Loucy (cell line): ENCODE results near the gene PDE4D.
"Not testable (repeated sequence)": the region's sequence is repeated elsewhere in the genome, so short reads cannot be mapped to it uniquely, and the experiment has no call there.

Source experiments
- H2AFZ ChIP-seq: fragments of 200-600 bp; sonication (generic); 2 replicates; pipeline ENCODE4 v1.6.0; 2016; ENCODE audit warnings: antibody characterized with exemption, mild to moderate bottlenecking, low read length, moderate library complexity
- H3F3A ChIP-seq: fragments of 200-600 bp; 2 replicates; pipeline ENCODE4 v1.6.0; 2016; ENCODE audit warnings: antibody characterized with exemption, low read depth, mild to moderate bottlenecking
- H3K27me3 ChIP-seq: fragments of 200-600 bp; sonication (generic); 2 replicates; pipeline ENCODE4 v1.6.1; 2014; ENCODE audit warnings: low read length, mild to moderate bottlenecking; ENCODE audit not compliant: insufficient read depth, poor library complexity, severe bottlenecking
- H3K36me3 ChIP-seq: fragments of 200-600 bp; sonication (generic); 2 replicates; pipeline ENCODE4 v1.6.1; 2016; ENCODE audit warnings: low read length; ENCODE audit not compliant: insufficient read depth
- H3K4me1 ChIP-seq: fragments of 200-600 bp; sonication (generic); 2 replicates; pipeline ENCODE4 v1.5.1; 2014; ENCODE audit warnings: low read length, mild to moderate bottlenecking; ENCODE audit not compliant: insufficient read depth, poor library complexity, severe bottlenecking
- H3K4me2 ChIP-seq: fragments of 200-600 bp; sonication (generic); 2 replicates; pipeline ENCODE4 v1.6.0; 2014; ENCODE audit warnings: antibody characterized with exemption, low read length, low read depth, mild to moderate bottlenecking; ENCODE audit not compliant: poor library complexity, severe bottlenecking
- H3K4me3 ChIP-seq: fragments of 200-600 bp; sonication (generic); 2 replicates; pipeline ENCODE4 v1.5.1; 2014; ENCODE audit warnings: low read length, mild to moderate bottlenecking, mixed read lengths; ENCODE audit not compliant: poor library complexity, severe bottlenecking
- H3K79me2 ChIP-seq: fragments of 200-600 bp; sonication (generic); 2 replicates; pipeline ENCODE4 v1.6.1; 2014; ENCODE audit warnings: low read length; ENCODE audit not compliant: insufficient read depth
- H3K9ac ChIP-seq: fragments of 200-600 bp; sonication (generic); 2 replicates; pipeline ENCODE4 v1.6.0; 2014; ENCODE audit warnings: mild to moderate bottlenecking, low read depth, low read length, moderate library complexity; ENCODE audit not compliant: poor library complexity, severe bottlenecking
- H3K9me2 ChIP-seq: fragments of 200-600 bp; sonication (generic); replicated peaks from 2 replicates; pipeline ENCODE4 v1.6.1; 2016; ENCODE audit warnings: low read depth, low read length, mixed read lengths
- H3K9me3 ChIP-seq: fragments of 200-600 bp; sonication (generic); 2 replicates; pipeline ENCODE4 v1.6.1; 2014; ENCODE audit warnings: mild to moderate bottlenecking, antibody characterized with exemption, low read length, low read depth; ENCODE audit not compliant: insufficient read depth
- H4K20me1 ChIP-seq: fragments of 200-600 bp; sonication (generic); 2 replicates; pipeline ENCODE4 v1.6.0; 2014; ENCODE audit warnings: antibody characterized with exemption, low read length, mild to moderate bottlenecking; ENCODE audit not compliant: insufficient read depth, poor library complexity, severe bottlenecking
- CTCF ChIP-seq: fragments of 200-600 bp; sonication (generic); conservative IDR thresholded peaks from 2 replicates; pipeline ENCODE4 v1.5.1; 2014; ENCODE audit warnings: mild to moderate bottlenecking, antibody characterized with exemption, low read length
- EZH2phosphoT487 ChIP-seq: fragments of 200-600 bp; IDR thresholded peaks from 2 replicates; pipeline ENCODE4 v1.6.1; 2018; ENCODE audit warnings: antibody characterized with exemption, mild to moderate bottlenecking, moderate library complexity, borderline replicate concordance

Gene PDE4D

DNA sequence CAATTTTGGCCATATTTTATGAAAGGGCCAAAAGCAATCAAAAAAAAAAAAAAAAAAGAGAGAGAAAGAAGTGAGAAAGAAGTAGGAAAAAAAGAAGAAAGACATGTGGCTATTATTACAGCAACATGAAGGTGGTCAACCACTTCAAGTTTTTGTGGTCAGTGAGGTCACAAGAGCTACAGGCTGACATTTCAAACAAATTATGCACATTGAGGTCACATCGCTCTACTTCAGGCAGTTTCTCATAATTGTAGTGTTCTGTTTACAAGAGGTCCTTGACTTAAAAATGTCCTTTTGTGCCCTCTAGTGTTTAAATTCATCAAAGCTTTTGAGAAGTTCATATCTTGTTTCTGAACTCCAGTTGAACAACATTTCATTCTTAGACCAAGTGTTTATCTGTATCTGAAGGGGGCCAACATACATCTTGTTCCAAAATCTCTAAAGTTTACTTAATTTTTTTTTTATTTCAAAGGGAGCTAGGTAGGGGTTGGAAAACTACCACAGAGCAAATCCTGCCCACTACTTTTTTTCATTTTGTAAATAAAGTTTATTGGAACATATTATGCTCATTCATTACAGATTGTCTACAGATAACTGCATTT, 513.1 kb downstream of the PDE4D start:
- H3K9ac ChIP-seq: no peak overlapping the region
- no peaks in the 10 kb centered on the region for H4K20me1 ChIP-seq
- H3K27me3 ChIP-seq: no peaks in the 10 kb centered on the region
- no peaks in the 10 kb centered on the region for H3K9me2 ChIP-seq
- H3K4me2 ChIP-seq: peak overlapping the region; percentile 16
- TF ChIP-seq EZH2phosphoT487 (no peak), CTCF (peak; percentile 71)
- no peak overlapping the region for H2AFZ ChIP-seq
- H3K4me1 ChIP-seq: no peaks in the 10 kb centered on the region
- H3K36me3 ChIP-seq: no peaks in the 10 kb centered on the region
- H3K9me3 ChIP-seq: no peaks in the 10 kb centered on the region
- H3F3A ChIP-seq: no peaks in the 10 kb centered on the region
- no peaks in the 10 kb centered on the region for H3K79me2 ChIP-seq
- no peak overlapping the region for H3K4me3 ChIP-seq

- peaks cover 12% of the 10 kb centered on the region; the same call in 1 of the 2 replicates for H3K9me3 ChIP-seq
- not testable (repeated sequence) for H3K36me3 ChIP-seq, H3K9me2 ChIP-seq, H3K4me2 ChIP-seq, H3K9ac ChIP-seq, H3K79me2 ChIP-seq, H3K4me3 ChIP-seq, H3K27me3 ChIP-seq, H2AFZ ChIP-seq, H3K4me1 ChIP-seq, H4K20me1 ChIP-seq, H3F3A ChIP-seq
Observed at GRCh38 chr5:59374036-59374435, 519.5 kb downstream of the PDE4D start.

GRCh38 chr5:59371525-59372127, 521.9 kb downstream of the PDE4D start:
- Histone ChIP-seq H3K9ac (no peak overlapping the region), H4K20me1 (no peaks in the 10 kb centered on the region), H3K27me3 (no peaks in the 10 kb centered on the region), H3K9me3 (peaks cover 12% of the 10 kb centered on the region; the same call in 1 of the 2 replicates), H3K9me2 (no peaks in the 10 kb centered on the region), H3K4me3 (no peak overlapping the region), H3F3A (no peaks in the 10 kb centered on the region), H3K4me1 (no peaks in the 10 kb centered on the region), H3K79me2 (no peaks in the 10 kb centered on the region), H3K4me2 (no peak overlapping the region), H2AFZ (no peak overlapping the region), H3K36me3 (no peaks in the 10 kb centered on the region)
- TF ChIP-seq CTCF: no peak
- no peak for TF ChIP-seq EZH2phosphoT487

DNA sequence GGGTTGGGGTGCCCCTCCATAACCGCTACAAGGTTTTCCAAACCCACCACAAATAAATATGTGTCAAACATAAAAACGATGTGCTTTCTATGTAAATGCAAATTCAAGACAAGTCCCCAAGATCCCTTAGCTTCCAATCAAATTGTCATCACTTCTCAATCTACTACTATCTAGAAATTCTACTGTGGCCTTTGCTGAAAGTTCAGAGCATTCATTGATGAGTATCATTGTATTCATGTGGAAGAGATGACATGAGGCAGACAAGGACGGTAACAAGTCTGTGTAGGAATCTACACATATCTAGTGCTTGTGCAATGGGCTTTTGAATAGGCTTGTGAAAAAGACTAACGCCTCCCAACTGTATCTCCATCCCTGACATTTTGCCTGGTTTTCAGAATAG, 524.6 kb downstream of the PDE4D start:
- peaks cover 4% of the 10 kb centered on the region; the same call in 1 of the 2 replicates for H3K9me3 ChIP-seq
- H3K4me3 ChIP-seq: no peak overlapping the region
- H3K27me3 ChIP-seq: no peaks in the 10 kb centered on the region
- H2AFZ ChIP-seq: no peak overlapping the region
- H3K79me2 ChIP-seq: no peaks in the 10 kb centered on the region
- no peak for TF ChIP-seq EZH2phosphoT487
- TF ChIP-seq CTCF: no peak
- H3K9me2 ChIP-seq: no peaks in the 10 kb centered on the region
- no peaks in the 10 kb centered on the region for H4K20me1 ChIP-seq
- H3K36me3 ChIP-seq: no peaks in the 10 kb centered on the region
- H3K4me2 ChIP-seq: no peak overlapping the region
- H3K9ac ChIP-seq: no peak overlapping the region
- H3K4me1 ChIP-seq: no peaks in the 10 kb centered on the region
- no peaks in the 10 kb centered on the region for H3F3A ChIP-seq
